PC-3 (cell line): ENCODE measurements around the gene NDFIP2.

Source experiments
- CTCF ChIP-seq: fragments of 300-600 bp; sonication (generic); conservative IDR thresholded peaks from 2 replicates; pipeline ENCODE4 v1.5.1; 2017; ENCODE audit warnings: antibody characterized with exemption, low read depth, mild to moderate bottlenecking, low read length
- EZH2 ChIP-seq: fragments of 300-600 bp; sonication (generic); IDR thresholded peaks from one replicate; pipeline ENCODE4 v1.6.1; 2017; ENCODE audit warnings: antibody characterized with exemption, mild to moderate bottlenecking, low read length; ENCODE audit not compliant: unreplicated experiment
- EZH2phosphoT487 ChIP-seq: fragments of 300-600 bp; sonication (generic); IDR thresholded peaks from 2 replicates; pipeline ENCODE4 v1.6.1; 2018; ENCODE audit warnings: mild to moderate bottlenecking, antibody characterized with exemption, low read length, borderline replicate concordance

- TF ChIP-seq CTCF (no peak), EZH2phosphoT487 (no peak), EZH2 (no peak)
Observed at GRCh38 chr13:79447741-79448140, 33.2 kb upstream of the NDFIP2 start.
